GM12891 (cell line): ENCODE results near the gene SLCO3A1.
A peak's percentile ranks its signal among the peaks of the same experiment; 100 is the strongest.

Experiments used
- DNase-seq: peaks from one replicate; pipeline ENCODE4 v3.0.0; 2011; ENCODE audit warnings: low spot score; ENCODE audit not compliant: insufficient read length
- FAIRE-seq: peaks from 2 replicates; lab custom pipeline; 2011; peaks lifted over from hg19 to GRCh38; lab: Jason Lieb, UNC
- PAX5 ChIP-seq: IDR thresholded peaks from 2 replicates; pipeline ENCODE4 v1.6.1; 2011; ENCODE audit warnings: low read length, moderate library complexity, mild to moderate bottlenecking; ENCODE audit not compliant: insufficient read depth, severe bottlenecking
- POLR2A ChIP-seq: IDR thresholded peaks from 2 replicates; pipeline ENCODE4 v1.6.1; 2011; ENCODE audit warnings: low read depth, low read length, control low read depth
- POLR2AphosphoS5 ChIP-seq: IDR thresholded peaks from 2 replicates; pipeline ENCODE4 v1.6.1; 2011; ENCODE audit warnings: low read depth, low read length, control low read depth
- POU2F2 ChIP-seq: IDR thresholded peaks from 2 replicates; pipeline ENCODE4 v1.6.1; 2011; ENCODE audit warnings: low read depth, mild to moderate bottlenecking, control low read depth, low read length, moderate library complexity
- SPI1 ChIP-seq: IDR thresholded peaks from 2 replicates; pipeline ENCODE4 v1.6.1; 2011; ENCODE audit warnings: low read depth, low read length, control low read depth
- TAF1 ChIP-seq: IDR thresholded peaks from 2 replicates; pipeline ENCODE4 v1.6.1; 2011; ENCODE audit warnings: low read depth, low read length, control low read depth

The SLCO3A1 gene

DNA sequence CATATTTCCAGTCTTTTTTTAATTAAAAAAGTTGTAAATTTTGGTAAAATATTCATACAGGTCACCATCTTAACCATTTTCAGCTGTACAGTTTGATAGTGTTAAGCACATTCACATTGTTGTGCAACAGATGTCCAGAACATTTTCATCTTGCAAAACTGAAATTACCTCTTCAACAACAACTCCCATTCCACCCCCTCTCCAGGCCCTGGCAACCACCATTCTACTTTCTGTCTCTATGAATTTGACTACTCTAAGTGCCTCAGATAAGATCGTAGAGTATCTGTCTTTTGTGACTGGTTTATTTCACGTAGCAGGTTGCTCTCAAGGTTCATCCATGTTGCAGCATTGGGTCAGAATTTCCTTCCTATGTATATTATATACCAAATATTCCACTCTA is 76.0 kb downstream of the SLCO3A1 start:
- no peak for FAIRE-seq
- no peak for DNase-seq
- no peak for TF ChIP-seq TAF1
- no peak for TF ChIP-seq PAX5
- TF ChIP-seq POLR2AphosphoS5 = no peak
- no peak for TF ChIP-seq POLR2A
- no peak for TF ChIP-seq POU2F2

DNA sequence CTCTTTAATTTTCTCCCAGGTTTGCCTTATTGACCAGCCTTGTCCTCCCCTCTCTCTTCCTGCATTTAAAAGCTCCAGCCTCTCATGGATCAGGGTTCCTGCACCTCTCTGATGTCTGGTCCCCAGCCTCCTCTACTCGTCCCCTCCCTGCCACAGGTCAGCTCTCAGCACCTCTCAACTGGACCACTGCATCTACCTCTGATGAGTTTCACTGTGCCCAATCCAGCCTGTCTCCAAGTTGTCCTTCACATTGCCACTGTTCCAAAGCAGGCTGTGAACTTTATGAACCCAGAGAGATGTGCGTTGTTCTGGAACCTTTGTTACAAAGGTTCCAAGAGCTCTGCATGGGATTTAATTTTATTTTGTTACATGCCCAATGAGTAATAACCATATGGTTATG is 76.6 kb downstream of the SLCO3A1 start:
- FAIRE-seq (no peak), DNase-seq (no peak)
- TF ChIP-seq POLR2A = no peak
- no peak for TF ChIP-seq SPI1
- TF ChIP-seq PAX5 = no peak
- TF ChIP-seq POU2F2 = no peak
- TF ChIP-seq POLR2AphosphoS5 = no peak

DNA sequence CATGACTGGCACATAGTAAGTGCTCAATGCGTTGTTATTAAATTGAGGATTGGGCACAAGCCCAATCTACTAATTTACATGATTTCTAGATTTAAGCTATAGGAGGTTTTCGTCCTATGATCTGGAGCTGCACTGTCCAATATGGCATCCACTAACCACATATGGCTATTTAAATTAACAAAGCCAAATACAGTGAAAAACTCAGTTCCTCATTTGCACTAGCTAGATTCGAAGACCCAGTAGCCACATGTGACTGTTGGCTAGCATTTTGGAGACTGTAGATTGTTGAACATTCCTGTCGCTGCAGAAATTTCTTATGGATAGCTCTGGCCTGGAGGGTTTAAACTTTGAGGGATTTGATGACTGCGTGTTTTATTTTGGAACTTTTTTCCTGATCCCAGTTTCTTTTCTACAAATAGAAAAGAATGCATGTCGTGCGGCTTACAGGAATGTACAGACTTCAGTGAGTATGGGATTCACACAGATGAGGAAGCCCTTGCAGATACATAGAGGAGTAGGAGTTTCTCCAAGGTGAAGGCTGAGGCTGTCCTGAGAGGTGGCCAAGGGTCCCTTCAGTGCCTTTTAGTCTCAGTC is 82.8 kb downstream of the SLCO3A1 start:
- TF ChIP-seq PAX5 = no peak
- TF ChIP-seq SPI1 = peak; percentile 52
- no peak for FAIRE-seq
- no peak for DNase-seq

- FAIRE-seq = no peak
- TF ChIP-seq TAF1 (no peak), SPI1 (no peak), PAX5 (no peak), POU2F2 (no peak), POLR2A (no peak), POLR2AphosphoS5 (no peak)
- no peak for DNase-seq
Observed at GRCh38 chr15:91936927-91937326, 83.4 kb downstream of the SLCO3A1 start.

GRCh38 chr15:91938136-91938535 is 84.6 kb downstream of the SLCO3A1 start:
- FAIRE-seq (no peak), DNase-seq (no peak)
- TF ChIP-seq PAX5 (no peak), TAF1 (no peak), POLR2A (no peak), POLR2AphosphoS5 (no peak), POU2F2 (no peak), SPI1 (no peak)

DNA sequence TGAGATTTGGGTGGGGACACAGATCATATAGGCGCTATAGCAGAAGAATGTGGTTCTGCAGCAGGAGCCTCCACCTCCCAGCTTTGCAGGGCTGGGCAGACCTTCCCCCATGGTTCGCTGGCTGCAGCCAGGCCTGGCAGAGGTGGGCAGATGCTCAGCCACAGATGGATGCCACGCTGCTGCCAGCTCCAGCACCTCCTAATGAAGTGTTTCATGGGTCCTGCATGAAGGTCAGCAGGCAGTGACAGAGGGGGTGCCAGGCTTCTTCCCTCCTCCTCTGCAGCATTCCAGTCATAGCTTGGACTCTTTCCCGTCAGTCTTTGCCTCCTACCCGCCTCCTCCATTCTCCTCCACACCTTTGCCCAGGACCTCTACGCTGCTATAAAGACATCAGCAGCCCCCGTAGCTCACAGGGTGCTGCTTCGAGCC is 85.9 kb downstream of the SLCO3A1 start:
- no peak for TF ChIP-seq POU2F2
- TF ChIP-seq SPI1 = no peak
- TF ChIP-seq TAF1 = no peak
- no peak for TF ChIP-seq POLR2A
- TF ChIP-seq POLR2AphosphoS5 = no peak
- TF ChIP-seq PAX5 = no peak
- no peak for FAIRE-seq
- DNase-seq = no peak

DNA sequence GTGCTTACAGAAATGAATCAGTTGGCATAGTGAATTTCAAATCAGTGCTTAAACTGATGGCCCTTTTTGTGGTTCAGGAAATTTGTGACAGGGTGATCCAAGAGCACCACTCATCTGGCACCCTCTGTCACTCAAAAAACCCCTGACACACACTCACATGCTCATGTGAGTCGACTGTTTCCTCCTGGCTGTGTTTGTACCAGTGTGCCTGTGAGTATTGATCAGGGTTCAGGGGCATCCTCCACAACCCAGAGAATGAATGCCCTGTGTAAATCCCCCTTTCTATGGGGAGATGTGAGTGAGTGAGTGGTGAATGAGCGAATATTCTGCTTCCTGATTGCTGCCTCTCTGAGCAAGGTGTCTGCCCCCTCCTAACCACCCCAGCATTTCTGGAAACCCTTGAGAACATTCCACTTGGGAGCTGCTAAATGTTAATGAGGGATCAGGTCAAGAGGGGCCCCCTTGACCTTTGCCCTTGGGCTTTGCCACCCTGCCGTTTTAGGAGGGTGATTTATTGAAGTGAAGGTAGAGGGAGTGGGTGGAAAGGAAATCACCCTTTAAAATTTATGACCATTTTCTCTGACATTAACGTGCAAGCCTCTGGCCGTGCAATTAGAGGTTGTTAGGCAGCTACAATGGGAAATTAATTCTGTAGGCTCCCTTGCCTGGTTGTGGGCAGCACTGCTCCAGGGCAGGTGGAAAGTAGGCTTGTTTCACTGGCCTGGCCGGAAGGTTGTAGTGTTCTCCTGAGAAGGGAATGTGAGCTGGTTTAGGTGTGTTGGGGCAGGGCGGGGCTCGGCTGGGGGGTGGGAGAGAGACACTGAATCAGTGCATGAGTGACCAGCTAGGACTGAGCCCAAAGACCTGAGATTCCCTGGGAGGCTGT is 87.2 kb downstream of the SLCO3A1 start:
- DNase-seq (no peak), FAIRE-seq (no peak)
- TF ChIP-seq POU2F2 = no peak
- no peak for TF ChIP-seq TAF1
- no peak for TF ChIP-seq POLR2AphosphoS5
- TF ChIP-seq SPI1 = no peak
- no peak for TF ChIP-seq POLR2A
- TF ChIP-seq PAX5 = no peak

DNA sequence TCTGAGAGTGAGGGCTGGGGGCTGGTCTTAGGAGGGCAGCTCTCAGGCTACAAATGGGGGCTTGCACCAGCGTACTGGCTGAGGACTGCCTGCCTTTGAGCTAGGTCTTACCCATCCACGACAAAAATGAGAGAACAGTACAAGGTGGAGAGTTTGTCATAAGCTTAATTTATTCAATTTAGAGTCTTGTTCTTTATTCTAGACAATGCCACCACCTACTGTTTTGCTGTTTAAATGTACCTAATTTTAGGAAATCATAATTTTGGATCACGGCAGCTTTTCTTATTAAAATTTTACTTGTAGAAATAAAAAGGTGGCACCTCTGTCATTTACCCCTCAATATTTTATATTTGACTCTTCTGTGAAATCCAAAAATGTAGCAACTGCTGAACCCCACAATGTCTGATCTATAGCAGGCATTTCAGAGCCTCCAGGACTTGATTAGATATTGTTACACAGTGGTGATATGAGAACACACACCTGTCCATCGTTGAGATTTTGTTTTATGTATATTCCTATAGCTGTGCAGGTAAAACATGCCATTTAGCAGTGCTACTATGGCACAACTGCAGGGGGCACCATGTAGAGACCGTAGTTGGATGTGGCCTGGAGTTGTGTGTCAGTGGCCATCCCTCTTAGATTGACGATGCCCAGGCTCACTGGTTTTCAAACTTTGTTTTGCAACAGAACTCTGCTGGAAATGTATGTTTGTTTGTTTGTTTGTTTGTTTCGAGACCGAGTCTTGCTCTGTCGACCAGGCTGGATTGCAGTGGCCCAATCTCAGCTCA is 88.6 kb downstream of the SLCO3A1 start:
- no peak for FAIRE-seq
- no peak for DNase-seq
- no peak for TF ChIP-seq POU2F2
- TF ChIP-seq TAF1 = no peak
- no peak for TF ChIP-seq POLR2A
- no peak for TF ChIP-seq SPI1
- no peak for TF ChIP-seq PAX5
- TF ChIP-seq POLR2AphosphoS5 = no peak

GRCh38 chr15:91942720-91943394 is 89.3 kb downstream of the SLCO3A1 start:
- DNase-seq = no peak
- FAIRE-seq = no peak
- TF ChIP-seq POLR2AphosphoS5 = no peak
- TF ChIP-seq PAX5 = no peak
